IPS-15b (cell line): ENCODE results near the gene CFAP73.
A peak's percentile ranks its signal among the peaks of the same experiment; 100 is the strongest.

Experiments used
- H3K27me3 ChIP-seq: one replicate; pipeline ENCODE4 v1.6.1; 2013; ENCODE audit warnings: low read length; ENCODE audit not compliant: control insufficient read depth, insufficient read depth
- H3K36me3 ChIP-seq: one replicate; pipeline ENCODE4 v1.6.1; 2013; ENCODE audit warnings: low read length; ENCODE audit not compliant: control insufficient read depth, insufficient read depth
- H3K4me1 ChIP-seq: one replicate; pipeline ENCODE4 v1.6.1; 2013; ENCODE audit warnings: mild to moderate bottlenecking, low read length; ENCODE audit not compliant: control insufficient read depth, insufficient read depth
- H3K4me3 ChIP-seq: one replicate; pipeline ENCODE4 v1.5.1; 2013; ENCODE audit warnings: low read depth, low read length
- H3K9ac ChIP-seq: one replicate; pipeline ENCODE4 v1.6.1; 2013; ENCODE audit warnings: low read depth, mild to moderate bottlenecking, low read length
- H3K9me3 ChIP-seq: one replicate; pipeline ENCODE4 v1.6.1; 2013; ENCODE audit warnings: mild to moderate bottlenecking, low read length; ENCODE audit not compliant: control insufficient read depth, insufficient read depth

The CFAP73 gene

DNA sequence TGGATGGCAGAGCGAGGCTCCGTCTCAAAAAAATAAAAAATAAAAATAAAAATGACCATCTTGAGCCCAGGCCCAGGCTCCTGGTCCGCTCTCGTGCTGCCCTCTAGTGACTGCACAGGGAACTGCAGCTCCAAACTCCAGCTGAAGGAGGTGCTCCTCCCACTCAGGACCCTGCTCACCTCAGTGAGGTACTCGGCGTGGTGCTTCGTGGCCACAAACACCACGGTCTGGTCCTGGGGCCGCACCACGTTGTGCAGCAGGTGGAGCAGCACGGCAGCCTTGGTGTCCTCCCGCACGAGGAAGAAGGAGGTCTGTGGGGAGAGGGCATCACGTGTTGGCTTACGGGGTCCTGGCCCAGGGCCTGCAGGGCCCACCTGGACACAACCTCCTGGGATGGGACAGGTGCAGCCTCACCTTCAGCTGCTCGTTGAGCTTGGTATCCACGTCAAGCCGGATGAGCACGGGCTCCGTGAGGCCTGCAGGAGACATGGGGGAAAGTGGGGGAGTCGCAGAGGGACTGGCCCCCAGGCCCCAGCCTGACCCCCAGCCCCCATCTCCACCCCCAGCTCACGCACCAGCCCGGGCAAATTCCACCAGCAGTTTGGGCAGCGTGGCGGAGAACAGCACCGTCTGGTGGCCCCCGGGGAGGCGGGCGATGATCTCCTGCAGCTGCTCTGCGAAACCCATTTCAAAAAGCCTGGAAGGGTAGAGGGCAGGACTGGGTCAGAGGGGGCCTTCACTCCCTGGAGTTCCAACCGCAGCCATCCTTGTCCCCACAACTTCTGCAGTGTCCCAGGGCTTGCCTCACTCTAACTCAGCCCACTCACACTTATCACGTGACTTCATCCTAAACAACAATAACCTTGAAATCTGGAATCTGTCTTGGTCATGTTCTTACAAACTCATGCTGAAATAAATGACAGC is 25.2 kb downstream of the CFAP73 start:
- Histone ChIP-seq H3K9me3 (no peaks in the 10 kb centered on the region), H3K4me3 (no peak overlapping the region), H3K27me3 (no peaks in the 10 kb centered on the region), H3K9ac (no peak overlapping the region), H3K36me3 (peaks cover 50% of the 10 kb centered on the region), H3K4me1 (no peaks in the 10 kb centered on the region)

DNA sequence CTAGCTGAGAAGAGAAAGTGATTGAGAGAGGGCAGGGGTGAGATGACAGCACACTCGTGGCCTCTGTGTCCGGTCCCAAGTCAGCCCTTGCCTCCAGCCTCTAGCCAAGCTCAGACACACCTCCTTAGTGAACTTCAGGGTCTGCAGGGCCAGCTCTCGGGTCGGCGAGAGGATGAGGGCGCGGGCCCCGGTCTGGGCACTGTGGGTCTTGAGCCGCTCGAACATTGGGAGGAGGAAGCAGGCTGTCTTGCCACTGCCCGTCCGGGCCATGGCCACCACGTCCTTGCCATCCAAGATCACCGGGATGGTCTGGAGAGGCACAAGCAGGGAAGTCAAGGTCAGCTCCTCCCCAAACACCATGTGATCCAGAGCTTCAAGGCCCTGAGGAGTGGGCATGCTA is 29.5 kb downstream of the CFAP73 start:
- peaks cover 44% of the 10 kb centered on the region for H3K36me3 ChIP-seq
- H3K9ac ChIP-seq: no peak overlapping the region
- no peaks in the 10 kb centered on the region for H3K4me1 ChIP-seq
- H3K4me3 ChIP-seq: no peak overlapping the region
- H3K27me3 ChIP-seq: no peaks in the 10 kb centered on the region
- H3K9me3 ChIP-seq: no peaks in the 10 kb centered on the region

DNA sequence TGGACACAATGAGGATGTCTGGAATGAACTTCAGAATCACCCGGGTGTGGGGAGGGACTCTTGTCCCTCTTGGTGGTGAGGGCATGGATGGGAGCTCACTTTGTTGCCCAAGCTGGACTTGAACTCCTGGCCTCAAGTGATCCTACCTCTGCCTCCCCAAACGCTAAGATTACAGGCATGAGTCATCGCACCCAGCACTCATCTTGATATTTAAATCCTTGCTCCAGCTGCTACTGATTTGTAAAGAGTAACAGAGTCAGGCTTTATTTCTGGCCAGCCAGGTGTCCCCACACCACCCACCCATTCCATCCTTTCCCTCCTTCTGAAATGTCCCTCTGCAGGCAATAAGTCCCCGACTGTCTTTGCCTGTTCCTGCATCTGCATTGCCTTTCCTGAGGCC is 30.8 kb downstream of the CFAP73 start:
- no peaks in the 10 kb centered on the region for H3K4me1 ChIP-seq
- no peak overlapping the region for H3K9ac ChIP-seq
- no peaks in the 10 kb centered on the region for H3K9me3 ChIP-seq
- peaks cover 40% of the 10 kb centered on the region for H3K36me3 ChIP-seq
- H3K4me3 ChIP-seq: no peak overlapping the region
- H3K27me3 ChIP-seq: no peaks in the 10 kb centered on the region

DNA sequence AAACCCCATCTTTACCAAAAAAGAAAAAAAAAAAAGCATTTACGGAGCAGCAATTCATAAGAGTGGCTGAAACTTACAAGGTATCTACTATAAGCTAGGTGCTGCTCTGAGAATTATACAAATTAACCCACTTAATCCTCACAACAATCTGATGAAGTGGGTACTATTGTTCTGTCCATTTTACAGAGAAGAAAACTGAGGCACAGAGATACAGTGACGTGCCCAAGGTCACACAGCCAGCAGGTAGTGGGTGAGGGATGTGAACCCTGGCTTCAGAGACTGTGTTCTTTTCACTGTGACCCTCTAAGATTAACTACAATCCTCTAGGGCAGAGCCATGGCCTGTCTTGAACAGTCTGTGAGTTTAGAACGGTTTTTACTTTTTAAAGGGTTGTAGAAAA is 32.5 kb downstream of the CFAP73 start:
- H3K36me3 ChIP-seq: peaks cover 30% of the 10 kb centered on the region
- H3K4me3 ChIP-seq: no peak overlapping the region

DNA sequence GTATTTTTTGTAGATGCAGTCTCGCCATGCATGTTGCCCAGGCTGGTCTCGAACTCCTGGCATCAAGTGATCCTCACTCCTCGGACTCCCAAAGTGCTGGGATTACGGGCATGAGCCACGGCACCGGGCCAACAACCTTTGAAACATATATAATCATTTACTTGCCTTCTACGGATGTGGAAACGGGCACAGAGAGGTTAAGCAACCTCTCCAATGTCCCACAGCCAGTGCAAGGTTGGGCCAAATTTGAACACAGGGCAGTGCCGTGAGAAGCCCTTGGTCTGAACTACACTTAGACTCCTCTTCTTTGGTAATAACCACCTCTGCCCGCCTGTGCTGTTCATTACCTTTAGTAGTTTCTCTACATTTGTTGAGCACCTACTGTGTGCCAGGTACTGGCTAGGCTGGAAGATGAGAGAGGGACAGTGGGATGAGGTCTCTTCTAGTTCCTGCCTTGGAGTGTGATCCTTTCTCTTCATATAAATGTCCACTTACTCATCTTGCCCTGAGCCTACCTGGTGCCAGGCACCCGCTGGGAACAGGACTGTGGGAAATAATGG is 33.6 kb downstream of the CFAP73 start:
- H3K9me3 ChIP-seq: no peaks in the 10 kb centered on the region
- peaks cover 23% of the 10 kb centered on the region for H3K36me3 ChIP-seq
- H3K27me3 ChIP-seq: no peaks in the 10 kb centered on the region
- H3K9ac ChIP-seq: no peak overlapping the region
- no peaks in the 10 kb centered on the region for H3K4me1 ChIP-seq
- H3K4me3 ChIP-seq: no peak overlapping the region

More for the DNA sequence above, 32.5 kb downstream of the CFAP73 start:
- no peaks in the 10 kb centered on the region for H3K9me3 ChIP-seq
- H3K9ac ChIP-seq: no peak overlapping the region
- no peaks in the 10 kb centered on the region for H3K27me3 ChIP-seq
- no peaks in the 10 kb centered on the region for H3K4me1 ChIP-seq

DNA sequence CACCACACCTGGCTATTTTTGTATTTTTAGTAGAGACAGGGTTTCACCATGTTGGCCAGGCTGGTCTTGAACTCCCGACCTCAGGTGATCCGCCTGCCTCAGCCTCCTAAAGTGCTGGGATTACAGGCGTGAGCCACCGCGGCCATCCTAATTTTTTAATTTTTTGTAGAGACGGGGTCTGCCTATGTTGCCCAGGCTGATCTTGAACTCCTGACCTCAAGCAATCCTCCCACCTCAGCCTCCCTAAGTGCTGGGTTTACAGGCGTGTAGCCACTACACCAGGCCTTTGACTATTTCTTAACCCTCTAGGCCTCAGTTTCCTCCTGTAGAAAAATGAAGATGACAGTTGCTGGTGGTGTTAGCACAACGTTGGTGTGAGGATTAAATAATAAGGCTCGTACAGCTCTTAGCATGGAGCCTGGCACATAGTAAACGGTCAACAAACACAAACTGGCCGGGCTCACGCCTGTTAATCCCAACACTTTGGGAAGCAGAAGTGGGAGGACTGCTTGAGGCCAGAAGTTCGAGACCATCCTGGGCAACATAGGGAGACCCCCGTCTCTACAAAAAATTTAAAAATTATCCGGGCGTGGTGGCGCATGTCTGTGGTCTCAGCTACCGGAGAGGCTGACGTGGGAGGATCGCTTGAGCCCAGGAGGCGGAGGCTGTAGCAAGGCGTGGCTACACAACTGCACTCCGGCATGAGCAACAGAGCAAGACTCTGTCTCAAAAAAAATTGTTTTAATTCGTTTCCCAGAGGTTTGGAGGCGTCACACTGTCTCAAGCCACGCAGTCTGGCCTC is 34.8 kb downstream of the CFAP73 start:
- H3K36me3 ChIP-seq: peaks cover 18% of the 10 kb centered on the region
- H3K4me3 ChIP-seq: peak overlapping the region; percentile 85
- no peak overlapping the region for H3K9ac ChIP-seq
- H3K9me3 ChIP-seq: no peaks in the 10 kb centered on the region
- H3K4me1 ChIP-seq: no peaks in the 10 kb centered on the region
- no peaks in the 10 kb centered on the region for H3K27me3 ChIP-seq

DNA sequence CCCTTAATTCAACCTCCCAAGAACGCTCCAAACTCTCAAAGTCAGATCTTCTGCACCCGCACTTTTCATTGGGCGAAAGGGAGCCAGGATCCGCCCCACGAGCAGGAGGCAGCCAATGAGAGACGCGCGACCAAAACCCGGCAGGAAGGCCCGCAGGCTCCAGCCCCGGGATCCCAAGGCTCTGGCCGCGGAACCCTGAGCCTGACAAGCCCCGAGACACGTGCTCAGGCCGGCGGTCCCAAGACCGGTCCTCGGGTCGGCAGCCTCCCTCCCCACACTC is 35.3 kb downstream of the CFAP73 start:
- peak overlapping the region; percentile 89 for H3K9ac ChIP-seq
- H3K4me3 ChIP-seq: peak overlapping the region; percentile 85
- H3K36me3 ChIP-seq: peaks cover 18% of the 10 kb centered on the region
- H3K9me3 ChIP-seq: no peaks in the 10 kb centered on the region
- no peaks in the 10 kb centered on the region for H3K27me3 ChIP-seq
- H3K4me1 ChIP-seq: no peaks in the 10 kb centered on the region

DNA sequence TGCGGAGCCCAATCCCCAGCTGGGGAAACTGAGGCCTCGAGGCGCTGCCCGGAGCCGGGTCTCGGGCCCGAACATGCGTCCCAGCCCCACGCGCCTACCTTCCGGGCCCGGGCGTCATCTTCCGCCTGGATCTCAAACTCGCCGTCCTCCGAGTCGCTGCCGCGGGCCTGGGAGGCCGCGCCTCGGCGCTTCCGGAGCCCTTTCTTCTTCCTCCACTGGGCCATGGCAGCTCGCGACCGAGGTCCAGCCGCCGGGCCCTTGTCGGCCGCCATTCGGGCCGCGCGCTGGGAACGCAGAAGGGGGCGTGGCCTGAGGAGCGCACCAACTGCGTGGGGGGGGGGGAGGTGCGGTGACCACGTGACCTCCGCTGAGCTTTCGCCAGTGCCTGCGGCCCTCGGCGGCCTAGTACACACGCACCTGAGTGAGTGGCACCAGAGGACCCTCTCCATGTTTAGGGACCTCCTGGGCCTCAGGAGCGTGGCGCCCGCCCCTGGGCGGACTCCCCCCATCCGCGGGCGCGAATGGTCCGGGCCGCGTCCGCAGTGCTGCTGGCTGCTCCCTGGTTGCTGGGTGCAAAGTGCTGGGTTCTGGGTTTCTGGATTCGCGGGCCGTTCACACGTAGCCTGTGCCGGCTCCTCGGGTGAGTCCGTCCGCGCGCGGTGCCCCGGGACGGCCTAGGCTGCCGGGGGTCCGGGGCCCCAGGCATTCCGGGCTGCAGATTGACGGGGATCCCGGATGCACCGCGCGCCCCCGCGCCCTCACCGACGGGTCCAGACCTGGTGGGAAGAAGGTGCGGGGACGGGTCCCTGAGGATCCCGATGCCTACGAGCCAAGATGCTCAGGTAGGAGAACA is 35.9 kb downstream of the CFAP73 start, which contains the start of the genes DDX54 and RITA1:
Gene DDX54, minus strand, starts transcription at position 299 of the 853 bp plus-strand sequence. Its CDS starts 27 bp downstream, at position 272.
Gene RITA1, plus strand, starts transcription at position 542 of the 853 bp plus-strand sequence. CDS start 1,026 bp downstream, outside the sequence.
- Histone ChIP-seq H3K36me3 (peaks cover 15% of the 10 kb centered on the region), H3K4me1 (no peaks in the 10 kb centered on the region), H3K27me3 (no peaks in the 10 kb centered on the region), H3K4me3 (peak within 1 kb of the TSS; percentile 85), H3K9me3 (no peaks in the 10 kb centered on the region), H3K9ac (peak within 1 kb of the TSS; percentile 89)

DNA sequence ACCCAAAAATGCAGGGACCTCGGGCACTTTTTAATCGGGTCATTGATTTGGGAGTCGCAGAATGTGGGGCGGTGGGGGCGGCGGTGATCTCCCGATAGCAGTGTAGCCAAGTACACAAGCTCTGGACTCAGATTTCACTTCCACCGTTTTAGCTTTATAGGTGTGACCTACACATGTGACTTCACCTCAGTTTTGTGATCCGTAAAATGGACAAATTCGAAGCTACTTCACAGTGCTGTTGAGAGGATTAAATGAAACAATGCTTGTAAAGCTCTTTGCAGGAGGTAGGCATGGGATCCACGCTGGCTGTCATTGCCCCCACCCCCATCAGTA is 36.5 kb downstream of the CFAP73 start:
- Histone ChIP-seq H3K27me3 (no peaks in the 10 kb centered on the region), H3K36me3 (peaks cover 11% of the 10 kb centered on the region), H3K4me1 (no peaks in the 10 kb centered on the region), H3K9me3 (no peaks in the 10 kb centered on the region), H3K9ac (peak overlapping the region; percentile 89), H3K4me3 (peak overlapping the region; percentile 85)

DNA sequence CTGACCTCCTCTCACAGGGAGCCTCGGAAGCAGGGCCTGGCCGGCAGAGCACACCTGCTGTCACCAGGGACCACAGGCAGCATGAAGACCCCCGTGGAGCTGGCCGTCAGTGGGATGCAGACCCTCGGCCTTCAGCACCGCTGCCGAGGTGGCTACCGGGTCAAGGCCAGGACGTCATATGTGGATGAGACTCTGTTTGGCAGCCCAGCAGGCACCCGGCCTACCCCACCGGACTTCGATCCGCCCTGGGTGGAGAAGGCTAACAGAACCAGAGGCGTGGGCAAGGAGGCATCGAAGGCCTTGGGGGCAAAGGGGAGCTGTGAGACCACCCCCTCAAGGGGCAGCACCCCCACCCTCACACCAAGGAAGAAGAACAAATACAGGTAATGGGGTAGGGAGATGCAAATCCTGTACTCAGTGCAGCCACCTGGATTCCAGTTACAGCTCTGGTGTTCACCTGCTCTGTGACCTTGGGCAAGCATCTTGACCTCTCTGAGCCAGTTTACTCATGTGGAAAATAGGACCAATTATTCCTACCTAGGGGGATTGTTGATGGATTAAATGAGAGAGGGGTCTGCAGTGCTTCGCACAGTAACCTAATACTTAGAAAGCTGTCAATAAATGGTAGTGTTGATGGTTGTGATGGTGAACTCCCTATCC is 37.3 kb downstream of the CFAP73 start:
- Histone ChIP-seq H3K36me3 (peaks cover 15% of the 10 kb centered on the region), H3K9me3 (no peaks in the 10 kb centered on the region), H3K9ac (no peak overlapping the region), H3K27me3 (no peaks in the 10 kb centered on the region), H3K4me1 (no peaks in the 10 kb centered on the region), H3K4me3 (peak overlapping the region; percentile 85)

DNA sequence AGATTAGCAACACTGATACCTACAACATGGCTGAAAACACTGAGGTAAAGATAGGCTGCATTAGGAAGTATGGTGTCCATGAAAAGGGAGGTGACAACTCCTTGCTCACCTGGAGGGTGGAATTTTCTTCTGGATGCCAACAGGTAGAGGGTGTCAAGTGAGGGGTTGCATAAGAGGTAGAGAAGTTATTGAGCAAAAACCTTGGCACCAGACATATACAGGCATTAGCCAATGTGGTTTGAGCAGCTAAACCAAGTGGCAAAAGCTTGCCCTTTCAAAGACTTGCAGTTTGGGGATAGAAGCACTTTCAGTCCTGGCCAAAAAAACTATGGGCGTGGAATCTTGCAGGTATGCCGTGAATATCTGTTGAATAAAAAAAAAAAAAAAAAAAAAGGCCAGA is 39.8 kb downstream of the CFAP73 start:
- no peaks in the 10 kb centered on the region for H3K4me1 ChIP-seq
- H3K36me3 ChIP-seq: peaks cover 11% of the 10 kb centered on the region
- H3K4me3 ChIP-seq: no peak overlapping the region
- H3K9me3 ChIP-seq: no peaks in the 10 kb centered on the region
- no peaks in the 10 kb centered on the region for H3K27me3 ChIP-seq
- no peak overlapping the region for H3K9ac ChIP-seq
